Neuronal stem cell (in vitro differentiated cells): ENCODE data around the gene PRPF6.
"Not testable (repeated sequence)": the region's sequence is repeated elsewhere in the genome, so short reads cannot be mapped to it uniquely, and the experiment has no call there.

ENCODE experiments used
- DNase-seq: peaks from one replicate; pipeline ENCODE4 v3.0.0-alpha.2; 2013; ENCODE audit warnings: low spot score
- H2AFZ ChIP-seq: one replicate; pipeline ENCODE4 v1.6.1; 2013; ENCODE audit warnings: mild to moderate bottlenecking, low read length, inconsistent platforms
- H2AK5ac ChIP-seq: 2 replicates; pipeline ENCODE4 v1.6.1; 2013; ENCODE audit warnings: low read depth, mild to moderate bottlenecking, inconsistent platforms, low read length, moderate library complexity, mixed read lengths
- H2BK120ac ChIP-seq: 2 replicates; pipeline ENCODE4 v1.6.1; 2013; ENCODE audit warnings: low read depth, mild to moderate bottlenecking, inconsistent platforms, low read length, moderate library complexity, mixed read lengths
- H2BK12ac ChIP-seq: one replicate; pipeline ENCODE4 v1.6.1; 2013; ENCODE audit warnings: low read length, inconsistent platforms
- H2BK15ac ChIP-seq: 2 replicates; pipeline ENCODE4 v1.6.1; 2013; ENCODE audit warnings: mild to moderate bottlenecking, low read length, inconsistent platforms, mixed read lengths
- H2BK5ac ChIP-seq: one replicate; pipeline ENCODE4 v1.6.1; 2013; ENCODE audit warnings: inconsistent platforms, mild to moderate bottlenecking, low read length, moderate library complexity
- H3K14ac ChIP-seq: one replicate; pipeline ENCODE4 v1.6.1; 2013; ENCODE audit warnings: low read length, inconsistent platforms
- H3K18ac ChIP-seq: 2 replicates; pipeline ENCODE4 v1.6.1; 2013; ENCODE audit warnings: low read length, inconsistent platforms
- H3K23ac ChIP-seq: 2 replicates; pipeline ENCODE4 v1.6.1; 2013; ENCODE audit warnings: low read depth, mild to moderate bottlenecking, mixed read lengths, low read length, inconsistent platforms; ENCODE audit not compliant: poor library complexity
- H3K27ac ChIP-seq: replicated peaks from 3 replicates; pipeline ENCODE4 v1.5.1; 2013; ENCODE audit warnings: low read length, inconsistent platforms
- H3K27me3 ChIP-seq, 3 experiments: 2 replicates each; pipeline ENCODE4 v1.6.1; 2013; ENCODE audit warnings: low read length in 3 of 3, mild to moderate bottlenecking in 2 of 3, inconsistent platforms in 1 of 3, low read depth in 1 of 3, mixed read lengths in 1 of 3, moderate library complexity in 1 of 3; ENCODE audit not compliant: control insufficient read depth in 3 of 3, insufficient read depth in 3 of 3
- H3K36me3 ChIP-seq, 2 donors: replicated peaks in 1 of 2; 2 replicates each; pipeline ENCODE4 v1.6.1; 2013; ENCODE audit warnings: low read length in 2 of 2; ENCODE audit not compliant: control insufficient read depth in 2 of 2, insufficient read depth in 2 of 2
- H3K4ac ChIP-seq: 2 replicates; pipeline ENCODE4 v1.6.1; 2013; ENCODE audit warnings: inconsistent platforms, mild to moderate bottlenecking, low read length, moderate library complexity
- H3K4me1 ChIP-seq, 2 donors: 1 replicate in 1 of 2; 2 replicates in 1 of 2; pipeline ENCODE4 v1.6.1; 2013; ENCODE audit warnings: low read length in 2 of 2, low read depth in 1 of 2; ENCODE audit not compliant: control insufficient read depth in 2 of 2, insufficient read depth in 1 of 2
- H3K4me2 ChIP-seq: one replicate; pipeline ENCODE4 v1.6.1; 2013; ENCODE audit warnings: mild to moderate bottlenecking, low read length, inconsistent platforms; ENCODE audit not compliant: insufficient read depth, poor library complexity, severe bottlenecking
- H3K4me3 ChIP-seq, 2 donors: 2 replicates each; pipeline ENCODE4 v1.5.1; 2013; ENCODE audit warnings: low read length in 2 of 2, mild to moderate bottlenecking in 2 of 2, inconsistent platforms in 1 of 2, moderate library complexity in 1 of 2
- H3K79me1 ChIP-seq: one replicate; pipeline ENCODE4 v1.6.1; 2013; ENCODE audit warnings: low read depth, mild to moderate bottlenecking, inconsistent platforms, low read length, moderate library complexity
- H3K9ac ChIP-seq: one replicate; pipeline ENCODE4 v1.6.1; 2013; ENCODE audit warnings: mild to moderate bottlenecking, low read depth, low read length, inconsistent platforms; ENCODE audit not compliant: poor library complexity
- H3K9me3 ChIP-seq, 2 donors: replicated peaks in 1 of 2; 2 replicates each; pipeline versions ENCODE3 to v1.6.1; 2013; ENCODE audit warnings: low read length in 2 of 2, mild to moderate bottlenecking in 2 of 2, inconsistent platforms in 1 of 2, low read depth in 1 of 2, mixed read lengths in 1 of 2, moderate library complexity in 1 of 2; ENCODE audit not compliant: control insufficient read depth in 2 of 2, insufficient read depth in 1 of 2
- H4K8ac ChIP-seq: one replicate; pipeline ENCODE4 v1.6.1; 2013; ENCODE audit warnings: low read depth, mild to moderate bottlenecking, inconsistent platforms, low read length, moderate library complexity
- H4K91ac ChIP-seq: one replicate; pipeline ENCODE4 v1.6.1; 2013; ENCODE audit warnings: low read length, low read depth, mild to moderate bottlenecking, inconsistent platforms; ENCODE audit not compliant: poor library complexity
- WGBS, 2 donors: extraction: QIAGEN DNeasy Blood & Tissue Kit; methylation state at CpG; one replicate each; pipeline ENCODE4 v1.1.7; 2013; ENCODE audit warnings: missing lambda C conversion rate in 2 of 2, mixed read lengths in 1 of 2; ENCODE audit not compliant: insufficient read length in 2 of 2, insufficient replicate concordance in 1 of 2; ENCODE audit errors: extremely low coverage in 2 of 2; 5-methylcytosine and 5-hydroxymethylcytosine counted together

The PRPF6 gene

DNA sequence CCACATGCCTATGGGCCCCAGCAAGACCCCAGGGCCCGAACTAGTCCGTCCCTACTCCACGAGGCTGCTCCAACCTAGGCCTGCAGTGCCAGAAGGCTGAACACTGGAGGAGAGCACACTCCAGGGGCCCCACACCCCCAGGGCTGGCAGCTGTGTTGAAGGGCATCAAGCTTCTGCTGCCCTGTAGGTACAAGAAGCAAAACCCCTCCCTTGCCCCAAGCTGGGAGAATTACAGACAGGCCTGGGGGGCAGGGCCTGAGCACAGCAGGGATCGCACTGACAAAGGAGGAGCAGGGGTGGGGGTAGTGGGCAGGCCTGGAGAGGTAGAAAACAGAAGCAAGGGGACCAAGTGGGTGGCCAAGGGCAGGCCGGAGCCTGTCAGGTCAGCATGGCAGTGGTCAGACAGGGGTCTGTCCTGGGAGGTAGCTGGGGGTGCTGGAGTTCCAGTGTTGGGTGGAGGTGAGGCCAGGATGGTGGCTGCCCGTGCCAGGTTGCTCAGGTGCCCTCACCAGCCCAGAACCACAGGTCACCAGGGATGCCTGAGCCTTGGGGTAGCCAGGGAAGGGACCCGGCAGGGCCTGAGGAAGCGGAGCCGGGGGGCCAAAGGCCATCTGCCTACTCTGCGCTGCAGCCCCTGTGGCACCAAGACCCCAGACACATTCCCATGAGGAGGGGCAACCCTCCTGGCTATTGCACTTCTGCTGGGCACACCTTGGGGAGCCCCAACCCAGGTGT, 21.8 kb upstream of the PRPF6 start:
- Histone ChIP-seq H3K27me3 (no peaks in the 10 kb centered on the region), H3K4me1 (peaks cover 23 to 24% of the 10 kb centered on the region in 2 donors), H3K4me3 (no peak overlapping the region), H3K27ac (peak overlapping the region; percentile 51), H2AFZ (no peak overlapping the region), H3K36me3 (peaks cover 36 to 62% of the 10 kb centered on the region in 2 donors), H2AK5ac (no peak overlapping the region), H3K14ac (peak overlapping the region; percentile 82), H2BK120ac (no peak overlapping the region), H3K9ac (peak overlapping the region; percentile 60), H2BK5ac (no peak overlapping the region), H3K9me3 (peaks cover 0 to 6% of the 10 kb centered on the region in 2 donors), H3K4ac (no peak overlapping the region), H2BK15ac (no peak overlapping the region), H3K4me2 (no peak overlapping the region), H2BK12ac (no peak overlapping the region), H4K91ac (no peak overlapping the region), H3K79me1 (peaks cover 21% of the 10 kb centered on the region), H4K8ac (no peak overlapping the region), H3K23ac (peak overlapping the region; percentile 43), H3K18ac (no peak overlapping the region)
- WGBS, 2 donors = no CpG with 5 or more reads among the region's 10 CpGs
- DNase-seq = no peak

DNA sequence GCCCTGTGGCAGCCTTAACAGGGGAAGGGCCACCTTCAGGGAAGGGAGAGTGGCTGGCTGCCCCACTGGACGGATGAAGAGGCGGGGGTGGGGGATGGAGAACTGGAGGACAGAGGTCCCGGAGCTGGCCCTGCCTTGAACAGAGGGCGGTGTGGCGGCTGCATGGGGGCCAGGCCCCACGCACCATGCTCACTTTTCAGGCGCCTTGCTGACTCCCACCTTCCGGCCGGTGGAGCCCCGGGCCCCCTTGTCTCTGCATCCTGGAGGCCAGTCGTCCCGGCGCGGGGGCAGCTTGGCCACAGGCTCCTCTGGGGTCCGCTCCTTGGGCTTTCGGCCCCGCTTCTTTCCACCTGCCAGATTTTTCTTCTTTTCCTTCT, 21.2 kb upstream of the PRPF6 start:
- Histone ChIP-seq H3K4me3 (no peak overlapping the region), H2AFZ (no peak overlapping the region), H3K4ac (no peak overlapping the region), H3K27me3 (no peaks in the 10 kb centered on the region), H4K8ac (no peak overlapping the region), H4K91ac (no peak overlapping the region), H3K27ac (no peak overlapping the region), H2BK120ac (no peak overlapping the region), H3K79me1 (peaks cover 16% of the 10 kb centered on the region), H3K9ac (no peak overlapping the region), H3K4me1 (peaks cover 18 to 21% of the 10 kb centered on the region in 2 donors), H3K23ac (peak overlapping the region; percentile 43), H3K18ac (no peak overlapping the region), H3K4me2 (no peak overlapping the region), H3K9me3 (peaks cover 0 to 9% of the 10 kb centered on the region in 2 donors), H2BK15ac (no peak overlapping the region), H2AK5ac (no peak overlapping the region), H2BK12ac (no peak overlapping the region), H3K14ac (peak overlapping the region; percentile 82), H2BK5ac (no peak overlapping the region), H3K36me3 (peaks cover 39 to 61% of the 10 kb centered on the region in 2 donors)
- no CpG with 5 or more reads among the region's 17 CpGs for WGBS, 2 donors
- DNase-seq = no peak

DNA sequence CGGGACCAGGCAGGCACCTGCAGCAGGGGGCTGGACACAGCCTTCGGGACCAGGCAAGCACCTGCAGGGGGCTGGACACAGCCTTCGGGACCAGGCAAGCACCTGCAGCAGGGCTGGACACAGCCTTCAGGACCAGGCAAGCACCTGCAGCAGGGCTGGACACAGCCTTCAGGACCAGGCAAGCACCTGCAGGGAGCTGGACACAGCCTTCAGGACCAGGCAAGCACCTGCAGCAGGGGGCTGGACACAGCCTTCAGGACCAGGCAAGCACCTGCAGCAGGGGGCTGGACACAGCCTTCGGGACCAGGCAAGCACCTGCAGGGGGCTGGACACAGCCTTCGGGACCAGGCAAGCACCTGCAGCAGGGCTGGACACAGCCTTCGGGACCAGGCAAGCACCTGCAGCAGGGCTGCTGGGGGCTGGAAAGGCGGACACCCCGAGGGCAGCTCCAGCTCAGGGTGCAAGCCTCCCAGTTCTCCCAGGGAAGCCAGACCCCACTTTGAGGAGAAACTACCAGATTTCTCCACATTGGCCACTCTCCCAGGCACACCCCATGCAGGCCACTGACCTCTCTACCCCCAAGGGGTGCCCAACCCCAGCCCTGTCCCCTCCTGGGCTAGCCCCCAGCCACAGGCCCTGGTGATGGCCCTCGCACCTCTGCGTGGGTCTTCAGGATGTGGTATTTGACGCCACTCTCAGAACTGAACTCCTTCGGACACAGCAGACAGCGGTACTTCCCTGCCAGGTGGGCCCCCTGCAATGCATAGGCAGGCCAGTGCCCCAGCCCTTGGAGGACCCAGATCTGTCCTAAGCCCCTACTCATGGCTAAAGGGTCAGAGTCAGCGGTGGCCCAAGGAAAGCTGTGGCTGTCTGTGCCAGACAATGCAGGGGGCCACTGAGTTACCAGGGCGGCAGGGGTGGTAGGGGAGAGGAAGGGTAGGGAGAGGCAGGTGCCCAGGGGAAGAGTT, 20.0 kb upstream of the PRPF6 start:
- no CpG with 5 or more reads among the region's 15 CpGs for WGBS, 2 donors
- H2BK15ac ChIP-seq, H3K18ac ChIP-seq, H3K4me2 ChIP-seq, H4K91ac ChIP-seq, H3K4me3 ChIP-seq, H2AK5ac ChIP-seq, H3K9me3 ChIP-seq, H2AFZ ChIP-seq, H4K8ac ChIP-seq, DNase-seq, H2BK12ac ChIP-seq, H3K27me3 ChIP-seq, H3K9ac ChIP-seq, H3K14ac ChIP-seq, H3K27ac ChIP-seq, H2BK5ac ChIP-seq, H3K79me1 ChIP-seq, H3K4ac ChIP-seq, H2BK120ac ChIP-seq: not testable (repeated sequence)
- peaks cover 39 to 61% of the 10 kb centered on the region in 2 donors for H3K36me3 ChIP-seq
- peak overlapping the region; percentile 12 for H3K23ac ChIP-seq
- peaks cover 16 to 18% of the 10 kb centered on the region in 2 donors for H3K4me1 ChIP-seq
